ENCODE data around the gene MYO3A. TPM values are rescaled to one million over a fixed set of nuclear protein-coding genes. Genes with fewer than 3 reads are reported as not detected.

Gene MYO3A
- total and polyA plus RNA-seq, 2 experiments from 2014 or later: 3.0 to 10.7 TPM

DNA sequence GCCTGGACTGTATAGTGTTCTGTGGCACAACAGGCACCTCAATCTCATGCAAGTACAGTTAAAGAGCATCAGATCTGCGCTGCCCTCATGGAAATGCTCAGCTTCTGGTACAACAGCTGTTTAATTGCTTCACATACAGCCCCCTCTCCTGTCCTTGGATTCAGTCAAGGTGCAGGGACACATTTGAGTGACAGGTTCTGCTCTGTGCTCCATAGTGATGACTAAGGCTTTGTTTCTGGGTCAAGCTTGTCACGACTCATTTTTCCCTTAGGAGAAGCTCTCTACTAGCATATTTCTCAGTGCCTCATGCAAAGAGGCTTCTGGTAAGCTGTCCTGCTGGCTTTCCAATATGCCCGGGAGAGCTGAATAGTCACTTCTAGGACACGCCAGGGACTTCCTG is 26.8 kb upstream of the MYO3A start (continued):
- TF ChIP-seq CREB1 (CRISPR knock-in tag; IDR thresholded peaks at IDR 0.05; ENCODE audit: low read depth): no peak
- TF ChIP-seq, protein P1, sequence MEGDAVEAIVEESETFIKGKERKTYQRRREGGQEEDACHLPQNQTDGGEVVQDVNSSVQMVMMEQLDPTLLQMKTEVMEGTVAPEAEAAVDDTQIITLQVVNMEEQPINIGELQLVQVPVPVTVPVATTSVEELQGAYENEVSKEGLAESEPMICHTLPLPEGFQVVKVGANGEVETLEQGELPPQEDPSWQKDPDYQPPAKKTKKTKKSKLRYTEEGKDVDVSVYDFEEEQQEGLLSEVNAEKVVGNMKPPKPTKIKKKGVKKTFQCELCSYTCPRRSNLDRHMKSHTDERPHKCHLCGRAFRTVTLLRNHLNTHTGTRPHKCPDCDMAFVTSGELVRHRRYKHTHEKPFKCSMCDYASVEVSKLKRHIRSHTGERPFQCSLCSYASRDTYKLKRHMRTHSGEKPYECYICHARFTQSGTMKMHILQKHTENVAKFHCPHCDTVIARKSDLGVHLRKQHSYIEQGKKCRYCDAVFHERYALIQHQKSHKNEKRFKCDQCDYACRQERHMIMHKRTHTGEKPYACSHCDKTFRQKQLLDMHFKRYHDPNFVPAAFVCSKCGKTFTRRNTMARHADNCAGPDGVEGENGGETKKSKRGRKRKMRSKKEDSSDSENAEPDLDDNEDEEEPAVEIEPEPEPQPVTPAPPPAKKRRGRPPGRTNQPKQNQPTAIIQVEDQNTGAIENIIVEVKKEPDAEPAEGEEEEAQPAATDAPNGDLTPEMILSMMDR (conservative IDR thresholded peaks at IDR 0.05; ENCODE audit: low read depth in 2 of 2): no peak
- no peak for TF ChIP-seq ZNF114 (CRISPR knock-in tag; IDR thresholded peaks at IDR 0.05)
- TF ChIP-seq STAT1 (IDR thresholded peaks at IDR 0.05; ENCODE audit: unreplicated experiment): no peak
- no peak for TF ChIP-seq EZH2phosphoT487 (IDR thresholded peaks at IDR 0.05; ENCODE audit: unreplicated experiment)
- TF ChIP-seq EZH2 (IDR thresholded peaks at IDR 0.05; ENCODE audit: low read depth, unreplicated experiment): no peak

DNA sequence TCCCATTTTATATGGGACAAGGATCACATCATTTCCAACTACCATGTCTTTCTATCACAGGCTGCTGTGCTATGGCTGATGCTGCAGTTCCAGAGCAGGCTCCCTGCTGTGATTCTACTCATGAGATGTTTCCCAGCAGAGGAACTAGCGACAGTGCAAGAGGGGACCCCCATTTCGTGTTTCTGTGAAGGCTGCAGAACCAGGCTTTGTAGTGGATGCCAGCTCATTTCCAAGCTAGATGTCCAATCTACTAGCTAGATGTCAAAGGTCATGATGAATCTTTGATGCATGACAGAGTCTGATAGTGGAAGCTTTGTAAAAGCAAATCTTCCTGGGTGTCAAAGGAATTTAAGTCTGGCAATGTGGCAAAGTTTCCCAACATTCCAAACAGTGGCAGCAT is 21.2 kb upstream of the MYO3A start:
- peaks cover 7% of the 10 kb centered on the region for H3K4me1 ChIP-seq (ENCODE audit: insufficient read depth)
- H3K4me3 Mint-ChIP-seq: no peak overlapping the region
- peak; percentile 53 for DNase-seq (ENCODE audit: low spot score)
- H4K20me1 ChIP-seq (replicated peaks; ENCODE audit: insufficient read depth): no peaks in the 10 kb centered on the region
- no peaks in the 10 kb centered on the region for H3K36me3 ChIP-seq (ENCODE audit: insufficient read depth)
- H3K9me2 ChIP-seq (ENCODE audit: insufficient read depth): peaks cover 8% of the 10 kb centered on the region
- no peaks in the 10 kb centered on the region for H3K27me3 ChIP-seq (ENCODE audit: insufficient read depth)
- no peaks in the 10 kb centered on the region for H3F3A ChIP-seq (replicated peaks; ENCODE audit: low read depth)
- H2AFZ ChIP-seq: no peak overlapping the region
- no peak overlapping the region for H3K4me3 ChIP-seq
- H3K27ac Mint-ChIP-seq: no peak overlapping the region
- peaks cover 41% of the 10 kb centered on the region for H3K9me3 Mint-ChIP-seq
- peaks cover 14% of the 10 kb centered on the region for H3K4me1 Mint-ChIP-seq
- H3K27me3 Mint-ChIP-seq (ENCODE audit: insufficient read depth, low read depth, poor library complexity): no peaks in the 10 kb centered on the region
- no peaks in the 10 kb centered on the region for H3K79me2 ChIP-seq (replicated peaks; ENCODE audit: insufficient read depth)
- H3K27ac ChIP-seq (ENCODE audit: low read depth): no peak overlapping the region
- H3K36me3 Mint-ChIP-seq (ENCODE audit: low read depth): peaks cover 32% of the 10 kb centered on the region
- ATAC-seq: peak; percentile 41; the same call in 2 of the 3 replicates
- H3K4me2 ChIP-seq: no peak overlapping the region
- TF ChIP-seq NANOG (IDR thresholded peaks at IDR 0.05; ENCODE audit: borderline replicate concordance): no peak
- TF ChIP-seq POLR2AphosphoS5 (IDR thresholded peaks at IDR 0.05; ENCODE audit: low read depth): no peak
- TF ChIP-seq, protein P2, sequence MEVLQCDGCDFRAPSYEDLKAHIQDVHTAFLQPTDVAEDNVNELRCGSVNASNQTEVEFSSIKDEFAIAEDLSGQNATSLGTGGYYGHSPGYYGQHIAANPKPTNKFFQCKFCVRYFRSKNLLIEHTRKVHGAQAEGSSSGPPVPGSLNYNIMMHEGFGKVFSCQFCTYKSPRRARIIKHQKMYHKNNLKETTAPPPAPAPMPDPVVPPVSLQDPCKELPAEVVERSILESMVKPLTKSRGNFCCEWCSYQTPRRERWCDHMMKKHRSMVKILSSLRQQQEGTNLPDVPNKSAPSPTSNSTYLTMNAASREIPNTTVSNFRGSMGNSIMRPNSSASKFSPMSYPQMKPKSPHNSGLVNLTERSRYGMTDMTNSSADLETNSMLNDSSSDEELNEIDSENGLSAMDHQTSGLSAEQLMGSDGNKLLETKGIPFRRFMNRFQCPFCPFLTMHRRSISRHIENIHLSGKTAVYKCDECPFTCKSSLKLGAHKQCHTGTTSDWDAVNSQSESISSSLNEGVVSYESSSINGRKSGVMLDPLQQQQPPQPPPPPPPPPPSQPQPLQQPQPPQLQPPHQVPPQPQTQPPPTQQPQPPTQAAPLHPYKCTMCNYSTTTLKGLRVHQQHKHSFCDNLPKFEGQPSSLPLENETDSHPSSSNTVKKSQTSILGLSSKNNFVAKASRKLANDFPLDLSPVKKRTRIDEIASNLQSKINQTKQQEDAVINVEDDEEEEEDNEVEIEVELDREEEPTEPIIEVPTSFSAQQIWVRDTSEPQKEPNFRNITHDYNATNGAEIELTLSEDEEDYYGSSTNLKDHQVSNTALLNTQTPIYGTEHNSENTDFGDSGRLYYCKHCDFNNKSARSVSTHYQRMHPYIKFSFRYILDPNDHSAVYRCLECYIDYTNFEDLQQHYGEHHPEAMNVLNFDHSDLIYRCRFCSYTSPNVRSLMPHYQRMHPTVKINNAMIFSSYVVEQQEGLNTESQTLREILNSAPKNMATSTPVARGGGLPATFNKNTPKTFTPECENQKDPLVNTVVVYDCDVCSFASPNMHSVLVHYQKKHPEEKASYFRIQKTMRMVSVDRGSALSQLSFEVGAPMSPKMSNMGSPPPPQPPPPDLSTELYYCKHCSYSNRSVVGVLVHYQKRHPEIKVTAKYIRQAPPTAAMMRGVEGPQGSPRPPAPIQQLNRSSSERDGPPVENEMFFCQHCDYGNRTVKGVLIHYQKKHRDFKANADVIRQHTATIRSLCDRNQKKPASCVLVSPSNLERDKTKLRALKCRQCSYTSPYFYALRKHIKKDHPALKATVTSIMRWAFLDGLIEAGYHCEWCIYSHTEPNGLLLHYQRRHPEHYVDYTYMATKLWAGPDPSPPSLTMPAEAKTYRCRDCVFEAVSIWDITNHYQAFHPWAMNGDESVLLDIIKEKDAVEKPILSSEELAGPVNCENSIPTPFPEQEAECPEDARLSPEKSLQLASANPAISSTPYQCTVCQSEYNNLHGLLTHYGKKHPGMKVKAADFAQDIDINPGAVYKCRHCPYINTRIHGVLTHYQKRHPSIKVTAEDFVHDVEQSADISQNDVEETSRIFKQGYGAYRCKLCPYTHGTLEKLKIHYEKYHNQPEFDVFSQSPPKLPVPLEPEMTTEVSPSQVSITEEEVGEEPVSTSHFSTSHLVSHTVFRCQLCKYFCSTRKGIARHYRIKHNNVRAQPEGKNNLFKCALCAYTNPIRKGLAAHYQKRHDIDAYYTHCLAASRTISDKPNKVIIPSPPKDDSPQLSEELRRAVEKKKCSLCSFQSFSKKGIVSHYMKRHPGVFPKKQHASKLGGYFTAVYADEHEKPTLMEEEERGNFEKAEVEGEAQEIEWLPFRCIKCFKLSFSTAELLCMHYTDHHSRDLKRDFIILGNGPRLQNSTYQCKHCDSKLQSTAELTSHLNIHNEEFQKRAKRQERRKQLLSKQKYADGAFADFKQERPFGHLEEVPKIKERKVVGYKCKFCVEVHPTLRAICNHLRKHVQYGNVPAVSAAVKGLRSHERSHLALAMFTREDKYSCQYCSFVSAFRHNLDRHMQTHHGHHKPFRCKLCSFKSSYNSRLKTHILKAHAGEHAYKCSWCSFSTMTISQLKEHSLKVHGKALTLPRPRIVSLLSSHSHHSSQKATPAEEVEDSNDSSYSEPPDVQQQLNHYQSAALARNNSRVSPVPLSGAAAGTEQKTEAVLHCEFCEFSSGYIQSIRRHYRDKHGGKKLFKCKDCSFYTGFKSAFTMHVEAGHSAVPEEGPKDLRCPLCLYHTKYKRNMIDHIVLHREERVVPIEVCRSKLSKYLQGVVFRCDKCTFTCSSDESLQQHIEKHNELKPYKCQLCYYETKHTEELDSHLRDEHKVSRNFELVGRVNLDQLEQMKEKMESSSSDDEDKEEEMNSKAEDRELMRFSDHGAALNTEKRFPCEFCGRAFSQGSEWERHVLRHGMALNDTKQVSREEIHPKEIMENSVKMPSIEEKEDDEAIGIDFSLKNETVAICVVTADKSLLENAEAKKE (CRISPR knock-in tag; IDR thresholded peaks at IDR 0.05): no peak
- no peak for TF ChIP-seq ZNF331 (CRISPR knock-in tag; IDR thresholded peaks at IDR 0.05; ENCODE audit: low read depth)
- no peak for TF ChIP-seq CREB1 (CRISPR knock-in tag; IDR thresholded peaks at IDR 0.05; ENCODE audit: low read depth)
- TF ChIP-seq JUNB (IDR thresholded peaks at IDR 0.05; ENCODE audit: unreplicated experiment): no peak
- TF ChIP-seq, protein P1 (conservative IDR thresholded peaks at IDR 0.05; ENCODE audit: low read depth in 2 of 2): no peak
- TF ChIP-seq, protein P3, sequence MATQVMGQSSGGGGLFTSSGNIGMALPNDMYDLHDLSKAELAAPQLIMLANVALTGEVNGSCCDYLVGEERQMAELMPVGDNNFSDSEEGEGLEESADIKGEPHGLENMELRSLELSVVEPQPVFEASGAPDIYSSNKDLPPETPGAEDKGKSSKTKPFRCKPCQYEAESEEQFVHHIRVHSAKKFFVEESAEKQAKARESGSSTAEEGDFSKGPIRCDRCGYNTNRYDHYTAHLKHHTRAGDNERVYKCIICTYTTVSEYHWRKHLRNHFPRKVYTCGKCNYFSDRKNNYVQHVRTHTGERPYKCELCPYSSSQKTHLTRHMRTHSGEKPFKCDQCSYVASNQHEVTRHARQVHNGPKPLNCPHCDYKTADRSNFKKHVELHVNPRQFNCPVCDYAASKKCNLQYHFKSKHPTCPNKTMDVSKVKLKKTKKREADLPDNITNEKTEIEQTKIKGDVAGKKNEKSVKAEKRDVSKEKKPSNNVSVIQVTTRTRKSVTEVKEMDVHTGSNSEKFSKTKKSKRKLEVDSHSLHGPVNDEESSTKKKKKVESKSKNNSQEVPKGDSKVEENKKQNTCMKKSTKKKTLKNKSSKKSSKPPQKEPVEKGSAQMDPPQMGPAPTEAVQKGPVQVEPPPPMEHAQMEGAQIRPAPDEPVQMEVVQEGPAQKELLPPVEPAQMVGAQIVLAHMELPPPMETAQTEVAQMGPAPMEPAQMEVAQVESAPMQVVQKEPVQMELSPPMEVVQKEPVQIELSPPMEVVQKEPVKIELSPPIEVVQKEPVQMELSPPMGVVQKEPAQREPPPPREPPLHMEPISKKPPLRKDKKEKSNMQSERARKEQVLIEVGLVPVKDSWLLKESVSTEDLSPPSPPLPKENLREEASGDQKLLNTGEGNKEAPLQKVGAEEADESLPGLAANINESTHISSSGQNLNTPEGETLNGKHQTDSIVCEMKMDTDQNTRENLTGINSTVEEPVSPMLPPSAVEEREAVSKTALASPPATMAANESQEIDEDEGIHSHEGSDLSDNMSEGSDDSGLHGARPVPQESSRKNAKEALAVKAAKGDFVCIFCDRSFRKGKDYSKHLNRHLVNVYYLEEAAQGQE (IDR thresholded peaks at IDR 0.05; ENCODE audit: unreplicated experiment): no peak
- no peak for TF ChIP-seq EZH2phosphoT487 (IDR thresholded peaks at IDR 0.05; ENCODE audit: unreplicated experiment)
